H9 (cell line): Measurements from ENCODE around the gene CELA2A. TPM values are rescaled to one million over a fixed set of nuclear protein-coding genes. Genes with fewer than 3 reads are reported as not detected.

Experiments
- DNase-seq: peaks from one replicate; pipeline ENCODE4 v3.0.0-alpha.2; 2017
- H2AFZ ChIP-seq: one replicate; pipeline ENCODE4 v1.6.1; 2013; ENCODE audit warnings: mild to moderate bottlenecking, low read length, control low read depth, moderate library complexity
- H2AK5ac ChIP-seq: 2 replicates; pipeline ENCODE4 v1.6.1; 2013; ENCODE audit warnings: low read length, control low read depth, mixed read lengths; ENCODE audit not compliant: insufficient read length
- H2BK120ac ChIP-seq: one replicate; pipeline ENCODE4 v1.6.1; 2013; ENCODE audit warnings: low read depth, mild to moderate bottlenecking, low read length, control low read depth, inconsistent platforms; ENCODE audit not compliant: poor library complexity, severe bottlenecking
- H2BK12ac ChIP-seq: 2 replicates; pipeline ENCODE4 v1.6.1; 2013; ENCODE audit warnings: low read length, control low read depth, mixed read lengths, low read depth; ENCODE audit not compliant: insufficient read length
- H2BK15ac ChIP-seq: 2 replicates; pipeline ENCODE4 v1.6.1; 2013; ENCODE audit warnings: low read depth, low read length, control low read depth
- H2BK20ac ChIP-seq: one replicate; pipeline ENCODE4 v1.6.1; 2013; ENCODE audit warnings: low read depth, mild to moderate bottlenecking, low read length, control low read depth, inconsistent platforms; ENCODE audit not compliant: poor library complexity, severe bottlenecking
- H2BK5ac ChIP-seq: 2 replicates; pipeline ENCODE4 v1.6.1; 2013; ENCODE audit warnings: low read length, control low read depth, mixed read lengths; ENCODE audit not compliant: insufficient read length
- H3K14ac ChIP-seq: 2 replicates; pipeline ENCODE4 v1.6.1; 2013; ENCODE audit warnings: low read length, control low read depth; ENCODE audit not compliant: insufficient read depth
- H3K18ac ChIP-seq: 2 replicates; pipeline ENCODE4 v1.6.1; 2013; ENCODE audit warnings: low read depth, mild to moderate bottlenecking, mixed read lengths, low read length, control low read depth; ENCODE audit not compliant: insufficient read length
- H3K23ac ChIP-seq: 2 replicates; pipeline ENCODE4 v1.6.1; 2013; ENCODE audit warnings: low read length, control low read depth, mixed read lengths, low read depth; ENCODE audit not compliant: insufficient read length
- H3K23me2 ChIP-seq: 2 replicates; pipeline ENCODE4 v1.6.1; 2013; ENCODE audit warnings: low read depth, mild to moderate bottlenecking, mixed read lengths, low read length, control low read depth; ENCODE audit not compliant: insufficient read length, poor library complexity, severe bottlenecking
- H3K27ac ChIP-seq: 2 replicates; pipeline ENCODE4 v1.5.1; 2013; ENCODE audit warnings: low read length, control low read depth, mixed read lengths, low read depth; ENCODE audit not compliant: insufficient read length
- H3K27me3 ChIP-seq: 2 replicates; pipeline ENCODE4 v1.6.1; 2013; ENCODE audit warnings: low read length, control low read depth, inconsistent platforms; ENCODE audit not compliant: insufficient read depth
- H3K4ac ChIP-seq: 2 replicates; pipeline ENCODE4 v1.6.1; 2013; ENCODE audit warnings: low read depth, mild to moderate bottlenecking, control low read depth, inconsistent platforms, low read length, moderate library complexity
- H3K4me1 ChIP-seq: 2 replicates; pipeline ENCODE4 v1.6.1; 2013; ENCODE audit warnings: low read length, control low read depth, inconsistent platforms; ENCODE audit not compliant: insufficient read depth
- H3K4me2 ChIP-seq: 2 replicates; pipeline ENCODE4 v1.6.1; 2013; ENCODE audit warnings: low read length, control low read depth, mixed read lengths; ENCODE audit not compliant: insufficient read length, insufficient read depth
- H3K56ac ChIP-seq: 2 replicates; pipeline ENCODE4 v1.6.1; 2013; ENCODE audit warnings: low read depth, mild to moderate bottlenecking, mixed read lengths, low read length, control low read depth; ENCODE audit not compliant: insufficient read length
- H3K79me1 ChIP-seq: 2 replicates; pipeline ENCODE4 v1.6.1; 2013; ENCODE audit warnings: low read depth, mild to moderate bottlenecking, moderate library complexity, low read length, control low read depth, inconsistent platforms; ENCODE audit not compliant: insufficient read depth, poor library complexity, severe bottlenecking
- H3K79me2 ChIP-seq: 2 replicates; pipeline ENCODE4 v1.6.1; 2013; ENCODE audit warnings: low read length, control low read depth, inconsistent platforms; ENCODE audit not compliant: insufficient read depth
- H3K9ac ChIP-seq: 2 replicates; pipeline ENCODE4 v1.6.1; 2013; ENCODE audit warnings: low read length, control low read depth, mixed read lengths; ENCODE audit not compliant: insufficient read length; ENCODE audit errors: extremely low read depth
- H3K9me3 ChIP-seq: one replicate; pipeline ENCODE4 v1.6.1; 2013; ENCODE audit warnings: low read depth, low read length, inconsistent platforms; ENCODE audit not compliant: control insufficient read depth
- H3T11ph ChIP-seq: one replicate; pipeline ENCODE4 v1.6.1; 2013; ENCODE audit warnings: mild to moderate bottlenecking, low read length, control low read depth, inconsistent platforms
- H4K20me1 ChIP-seq: one replicate; pipeline ENCODE4 v1.6.1; 2013; ENCODE audit not compliant: control insufficient read depth, insufficient read length, insufficient read depth
- H4K5ac ChIP-seq: 2 replicates; pipeline ENCODE4 v1.6.1; 2013; ENCODE audit warnings: low read depth, mild to moderate bottlenecking, mixed read lengths, low read length, control low read depth; ENCODE audit not compliant: insufficient read length
- H4K8ac ChIP-seq: replicated peaks from 2 replicates; pipeline ENCODE4 v1.6.1; 2013; ENCODE audit warnings: low read length, control low read depth, mixed read lengths, low read depth; ENCODE audit not compliant: insufficient read length
- H4K91ac ChIP-seq: 2 replicates; pipeline ENCODE4 v1.6.1; 2013; ENCODE audit warnings: low read depth, mild to moderate bottlenecking, moderate library complexity, mixed read lengths, low read length, control low read depth; ENCODE audit not compliant: insufficient read length
- H3K27ac Mint-ChIP-seq, 3 experiments: 2 replicates in 2 of 3; 3 replicates in 1 of 3; pipeline ENCODE4 v1.8.0; 2020 to 2021; ENCODE audit warnings: mixed read lengths in 3 of 3, mild to moderate bottlenecking in 1 of 3, moderate library complexity in 1 of 3
- H3K27me3 Mint-ChIP-seq: 2 replicates; pipeline ENCODE4 v1.8.0; 2021; ENCODE audit warnings: low read depth, mild to moderate bottlenecking, moderate library complexity, mixed read lengths
- H3K36me3 Mint-ChIP-seq, 3 experiments: 2 replicates in 2 of 3; 3 replicates in 1 of 3; pipeline ENCODE4 v1.8.0; 2020 to 2021; ENCODE audit warnings: low read depth in 3 of 3, mixed read lengths in 3 of 3; ENCODE audit not compliant: insufficient read depth in 1 of 3
- H3K4me1 Mint-ChIP-seq, 2 experiments: 2 replicates each; pipeline ENCODE4 v1.8.0; 2020; ENCODE audit warnings: mixed read lengths in 2 of 2
- H3K4me3 Mint-ChIP-seq, 2 experiments: 2 replicates in 1 of 2; 3 replicates in 1 of 2; pipeline ENCODE4 v1.8.0; 2020 to 2021; ENCODE audit warnings: mild to moderate bottlenecking in 2 of 2, mixed read lengths in 2 of 2, moderate library complexity in 1 of 2
- H3K9me3 Mint-ChIP-seq, 2 experiments: 2 replicates in 1 of 2; 3 replicates in 1 of 2; pipeline ENCODE4 v1.8.0; 2020; ENCODE audit warnings: mild to moderate bottlenecking in 2 of 2, mixed read lengths in 2 of 2, moderate library complexity in 1 of 2
- CTCF ChIP-seq: fragments of 200-600 bp; sonication (generic); conservative IDR thresholded peaks from 3 replicates; pipeline ENCODE4 v1.8.0; 2021; ENCODE audit warnings: antibody characterized with exemption, mild to moderate bottlenecking
- WGBS: extraction: QIAGEN DNeasy Blood & Tissue Kit; methylation state at CpG from one replicate; pipeline ENCODE4 v1.1.7; 2013; ENCODE audit warnings: missing lambda C conversion rate, low lambda C conversion rate, mixed read lengths; ENCODE audit not compliant: insufficient read length; ENCODE audit errors: extremely low coverage; 5-methylcytosine and 5-hydroxymethylcytosine counted together
- total RNA-seq: library from RNA; stranded (reverse); gene quantifications from 2 replicates; pipeline ENCODE4 v1.2.1, GENCODE V29; 2021

Gene CELA2A
- total RNA-seq, 1 experiment from 2014 or later, result not detected

GRCh38 chr1:15513192-15513591 is 56.7 kb downstream of the CELA2A start:
- Histone ChIP-seq H4K20me1 (no peaks in the 10 kb centered on the region), H3K14ac (no peak overlapping the region), H3K9ac (no peak overlapping the region), H3K79me2 (no peaks in the 10 kb centered on the region), H3K27ac (no peak overlapping the region), H2BK12ac (no peak overlapping the region), H3K23ac (no peak overlapping the region), H2BK15ac (no peak overlapping the region), H3K4me1 (peaks cover 6% of the 10 kb centered on the region; the same call in 1 of the 2 replicates), H2AFZ (no peak overlapping the region), H3K56ac (no peak overlapping the region), H2BK20ac (no peak overlapping the region), H2BK5ac (no peak overlapping the region), H3K23me2 (no peaks in the 10 kb centered on the region), H3T11ph (no peak overlapping the region), H4K91ac (no peak overlapping the region), H3K4me2 (no peak overlapping the region), H3K9me3 (no peaks in the 10 kb centered on the region), H4K5ac (no peak overlapping the region), H3K27me3 (no peaks in the 10 kb centered on the region), H2AK5ac (no peak overlapping the region), H3K18ac (no peak overlapping the region), H3K79me1 (no peaks in the 10 kb centered on the region), H2BK120ac (no peak overlapping the region), H3K4ac (no peak overlapping the region), H4K8ac (no peak overlapping the region)
- no peaks in the 10 kb centered on the region for H3K27me3 Mint-ChIP-seq
- DNase-seq, result no peak
- TF ChIP-seq CTCF, result no peak
- peaks cover 15 to 43% (median 22%) of the 10 kb centered on the region in 3 experiments; a peak in 6 of 7 replicates for H3K36me3 Mint-ChIP-seq
- no peaks in the 10 kb centered on the region for H3K9me3 Mint-ChIP-seq
- H3K27ac Mint-ChIP-seq, result no peak overlapping the region
- H3K4me1 Mint-ChIP-seq, result peaks cover 20 to 36% of the 10 kb centered on the region in 2 experiments
- H3K4me3 Mint-ChIP-seq, result no peak overlapping the region
- WGBS, result no CpG with 5 or more reads among the region's 4 CpGs
